GM19468 (cell line): Measurements from ENCODE around the gene CFAP74.

Source experiments
- ATAC-seq: cut with Tn5 transposase; IDR thresholded peaks from one replicate; pipeline ENCODE4 v1.9.1; 2021; ENCODE audit warnings: mild to moderate bottlenecking, moderate library complexity, moderate number of reproducible peaks; ENCODE audit not compliant: unreplicated experiment; ENCODE audit errors: extremely low read depth

CFAP74 gene

GRCh38 chr1:1907098-1907736 lies 96.4 kb downstream of the CFAP74 start:
- ATAC-seq, result no peak

DNA sequence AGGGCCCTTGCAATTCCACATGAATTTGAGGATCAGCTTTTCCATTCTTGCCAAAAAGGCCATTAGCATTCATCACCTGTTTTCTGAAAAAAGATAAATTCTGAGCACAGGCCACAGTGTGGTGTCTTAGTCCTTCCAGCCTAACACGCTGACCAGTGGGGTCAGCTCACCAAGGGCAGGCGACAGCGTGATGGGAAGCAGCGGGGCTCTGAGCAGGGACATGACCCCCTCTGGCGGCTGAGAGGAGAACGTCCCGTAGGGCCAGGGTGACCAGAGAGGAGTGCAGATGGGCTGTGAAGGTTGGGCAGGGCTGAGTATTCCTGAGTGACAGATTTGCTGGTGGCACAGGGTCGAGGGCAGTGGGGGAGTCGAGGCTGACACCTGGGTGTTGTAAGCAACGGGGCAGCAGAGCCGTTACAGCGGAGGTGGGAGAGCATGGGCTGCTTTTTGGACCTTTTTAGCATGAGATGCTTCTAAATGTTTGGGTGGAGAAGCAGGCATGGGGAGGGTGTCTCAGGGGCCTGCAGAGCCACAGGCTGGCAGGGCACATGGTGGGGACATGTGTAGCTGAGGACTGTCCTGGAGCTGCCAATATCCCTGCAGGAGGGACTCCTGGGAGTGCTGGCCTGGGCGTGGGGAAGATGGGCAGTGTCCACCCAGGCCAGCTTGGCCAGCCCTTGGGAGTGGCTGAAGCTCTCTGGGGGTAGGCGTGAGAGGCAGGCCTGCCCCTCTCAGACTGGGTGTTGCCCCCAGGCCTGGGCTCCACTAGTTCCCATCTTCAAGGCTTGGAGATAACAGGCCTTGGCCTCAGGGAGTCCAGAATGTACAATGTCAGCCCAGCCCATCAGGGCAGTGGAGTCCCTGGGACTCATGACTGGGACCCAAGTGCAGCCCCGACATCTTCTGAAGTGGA lies 97.1 kb downstream of the CFAP74 start:
- ATAC-seq, result no peak

DNA sequence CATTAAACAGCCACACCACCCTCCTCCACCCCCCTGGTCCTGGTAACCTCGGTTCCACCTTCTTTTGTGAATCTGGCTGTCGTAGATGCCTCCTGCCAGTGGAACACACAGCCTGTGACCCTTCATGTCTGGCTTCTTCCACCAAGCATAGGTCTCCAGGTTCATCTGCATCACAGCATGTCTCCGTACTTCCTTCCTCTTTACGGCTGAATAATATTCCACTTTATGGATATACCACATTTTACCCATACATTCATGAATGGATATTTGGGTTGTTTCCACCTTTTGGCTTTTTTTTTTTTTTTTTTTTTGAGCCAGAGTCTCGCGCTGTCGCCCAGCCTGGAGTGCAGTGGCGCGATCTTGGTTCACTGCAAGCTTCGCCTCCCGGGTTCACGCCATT lies 100.4 kb downstream of the CFAP74 start:
- no peak for ATAC-seq

GRCh38 chr1:1901641-1902294 lies 101.8 kb downstream of the CFAP74 start:
- no peak for ATAC-seq

DNA sequence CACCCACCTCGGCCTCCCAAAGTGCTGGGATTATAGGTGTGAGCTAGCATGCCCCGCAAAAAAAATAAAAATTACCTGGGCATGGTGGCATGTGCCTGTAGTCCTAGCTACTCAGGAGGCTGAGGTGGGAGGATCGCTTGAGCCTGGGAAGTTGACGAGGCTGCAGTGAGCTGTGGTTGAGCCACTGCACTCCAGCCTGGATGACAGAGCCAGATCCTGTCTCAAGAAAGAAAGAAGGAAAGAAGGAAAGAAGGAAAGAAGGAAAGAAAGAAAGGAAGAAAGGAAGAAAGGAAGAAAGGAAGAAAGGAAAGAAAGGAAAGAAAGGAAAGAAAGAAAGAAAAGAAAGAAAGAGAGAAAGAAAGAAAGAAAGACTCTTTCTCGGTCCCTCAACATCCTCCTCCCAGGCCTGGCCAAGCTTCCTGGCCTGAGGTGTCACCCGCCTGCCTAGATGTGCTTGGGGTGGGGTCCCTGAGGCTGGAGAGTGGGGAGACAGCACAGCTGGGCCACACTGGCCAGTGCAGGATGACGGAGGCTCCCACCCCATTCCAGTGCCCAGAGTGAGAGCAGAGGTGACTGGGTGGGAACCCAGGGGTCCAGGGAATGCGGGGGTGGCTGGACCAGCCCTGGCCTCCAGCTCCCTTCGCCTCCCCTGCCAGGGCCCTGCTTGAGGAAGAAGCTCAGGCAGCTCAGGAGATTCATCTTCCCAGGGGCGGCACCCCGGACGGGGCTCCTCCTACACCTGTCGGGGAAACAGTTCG lies 102.5 kb downstream of the CFAP74 start:
- no peak for ATAC-seq

DNA sequence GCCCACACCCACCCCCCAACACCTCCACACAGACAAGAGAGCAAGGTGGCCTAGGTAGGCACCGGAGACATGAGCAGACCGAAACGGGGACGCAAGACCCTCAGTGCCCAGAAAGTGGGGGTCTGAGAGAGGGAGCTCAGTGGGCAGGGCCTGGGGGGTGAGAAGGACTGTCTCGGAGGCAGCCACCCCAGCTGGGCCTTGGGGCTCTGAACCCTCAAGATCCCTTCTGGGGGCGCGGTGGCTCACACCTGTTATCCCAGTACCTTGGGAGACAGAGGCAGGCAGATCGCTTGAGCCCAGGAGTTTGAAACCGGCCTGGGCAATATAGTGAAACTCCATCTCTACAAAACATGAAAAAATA lies 103.6 kb downstream of the CFAP74 start:
- no peak for ATAC-seq

DNA sequence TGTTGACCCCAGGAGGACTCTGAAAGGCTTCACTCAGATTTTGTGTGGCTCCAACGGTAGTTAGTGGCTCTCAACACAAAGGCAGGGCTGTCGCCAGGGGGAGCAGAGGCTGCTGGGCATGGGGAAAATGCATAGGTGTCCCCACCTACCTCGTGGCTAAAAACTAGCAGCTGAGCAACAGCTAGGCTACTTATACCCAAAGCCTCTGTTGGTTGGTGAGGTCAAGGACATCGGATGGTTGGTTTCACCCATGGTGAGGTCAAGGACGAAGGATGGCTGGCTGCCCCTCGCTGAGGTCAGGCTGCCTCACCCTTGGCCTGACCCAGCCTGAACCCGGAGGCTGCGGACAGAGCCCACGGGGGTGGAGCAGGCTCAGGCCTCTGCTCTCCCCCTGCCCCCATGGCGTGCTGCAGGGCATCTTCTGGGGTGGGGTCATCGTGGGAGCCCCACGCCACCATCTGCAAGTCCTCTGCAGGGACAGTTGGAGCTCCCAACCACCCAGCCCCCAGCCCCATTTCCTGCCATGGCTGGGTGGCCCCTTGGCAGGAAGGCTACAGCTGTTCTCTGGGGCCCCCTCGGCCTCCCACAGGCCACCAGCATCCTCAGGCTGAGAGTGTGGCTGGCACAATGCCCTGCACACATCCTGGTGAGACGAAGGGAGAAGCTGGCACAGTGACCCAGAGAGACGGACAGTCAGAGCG lies 104.2 kb downstream of the CFAP74 start:
- no peak for ATAC-seq

DNA sequence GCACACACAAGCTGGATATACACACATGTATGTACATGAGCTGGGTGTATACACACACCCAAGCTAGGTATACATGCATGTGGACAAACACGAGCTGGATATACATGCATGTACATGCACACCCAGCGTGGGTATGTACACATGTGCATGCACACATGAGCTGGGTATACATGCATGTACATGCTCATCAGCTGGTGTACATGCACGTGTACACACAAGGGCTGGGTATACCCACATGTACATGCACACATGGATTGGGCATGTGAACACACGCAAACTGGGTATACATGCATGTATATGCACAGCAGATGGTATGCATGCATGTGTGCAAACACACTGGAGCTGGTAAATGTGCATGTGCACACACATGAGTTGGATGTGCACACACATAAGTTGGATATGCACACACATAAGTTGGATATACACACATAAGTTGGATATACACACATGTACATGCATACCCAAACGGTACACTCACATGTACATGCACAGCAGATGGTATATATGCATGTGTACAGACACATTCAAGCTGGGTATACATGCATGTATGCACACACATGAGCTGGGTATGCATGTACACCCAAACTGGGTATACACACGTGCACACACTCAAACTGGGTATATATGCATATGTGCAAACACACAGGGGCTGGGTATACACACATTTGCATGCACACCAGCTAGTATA lies 105.2 kb downstream of the CFAP74 start:
- no peak for ATAC-seq

DNA sequence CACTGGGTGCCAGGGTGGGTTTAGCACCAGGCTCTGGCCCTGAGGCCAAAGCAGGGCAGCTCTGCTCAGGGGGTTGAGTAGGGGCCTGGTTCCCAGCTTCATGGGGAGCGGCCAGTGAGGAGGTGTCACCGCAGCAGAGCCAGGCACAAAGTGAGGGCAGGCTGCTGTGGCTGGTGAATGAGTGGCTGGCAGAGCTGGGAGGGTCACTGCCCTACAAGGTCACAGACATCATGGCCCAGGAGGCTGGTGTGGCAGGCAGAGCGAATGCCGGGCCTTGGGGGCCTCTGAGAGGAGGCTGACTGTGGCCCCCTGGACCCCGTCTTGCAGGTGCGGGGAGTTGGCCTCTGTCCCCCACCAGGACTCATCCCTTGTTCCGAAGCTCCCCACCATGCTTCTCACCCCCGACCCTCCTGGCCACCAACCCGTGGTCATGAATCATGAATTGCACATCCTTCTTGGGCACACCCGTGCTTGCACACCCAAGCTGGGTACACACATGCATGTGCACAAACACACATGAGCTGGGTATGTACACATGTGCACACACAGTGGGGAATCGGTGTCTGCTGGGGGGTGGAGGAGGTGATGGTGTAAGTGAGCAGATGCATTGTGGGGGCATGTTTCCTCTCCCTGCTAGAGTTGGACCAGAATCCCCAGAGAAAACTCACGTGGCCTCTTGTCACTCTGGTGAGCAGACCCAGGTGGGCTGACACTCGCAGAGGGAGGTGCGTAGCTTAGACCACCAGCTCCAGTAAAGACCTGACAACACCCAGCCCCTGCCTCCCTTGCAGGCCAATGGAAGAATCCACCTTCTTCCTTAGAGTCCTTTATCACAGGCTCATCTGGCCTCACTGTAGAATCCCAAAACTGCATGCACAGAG lies 107.9 kb downstream of the CFAP74 start:
- ATAC-seq, result no peak

- no peak for ATAC-seq
These were observed 108.5 kb downstream of the CFAP74 start for GRCh38 chr1:1895060-1895418.

GRCh38 chr1:1894354-1895059 lies 109.1 kb downstream of the CFAP74 start:
- ATAC-seq, result no peak

- ATAC-seq, result no peak
These were observed 109.6 kb downstream of the CFAP74 start for GRCh38 chr1:1893997-1894353.

DNA sequence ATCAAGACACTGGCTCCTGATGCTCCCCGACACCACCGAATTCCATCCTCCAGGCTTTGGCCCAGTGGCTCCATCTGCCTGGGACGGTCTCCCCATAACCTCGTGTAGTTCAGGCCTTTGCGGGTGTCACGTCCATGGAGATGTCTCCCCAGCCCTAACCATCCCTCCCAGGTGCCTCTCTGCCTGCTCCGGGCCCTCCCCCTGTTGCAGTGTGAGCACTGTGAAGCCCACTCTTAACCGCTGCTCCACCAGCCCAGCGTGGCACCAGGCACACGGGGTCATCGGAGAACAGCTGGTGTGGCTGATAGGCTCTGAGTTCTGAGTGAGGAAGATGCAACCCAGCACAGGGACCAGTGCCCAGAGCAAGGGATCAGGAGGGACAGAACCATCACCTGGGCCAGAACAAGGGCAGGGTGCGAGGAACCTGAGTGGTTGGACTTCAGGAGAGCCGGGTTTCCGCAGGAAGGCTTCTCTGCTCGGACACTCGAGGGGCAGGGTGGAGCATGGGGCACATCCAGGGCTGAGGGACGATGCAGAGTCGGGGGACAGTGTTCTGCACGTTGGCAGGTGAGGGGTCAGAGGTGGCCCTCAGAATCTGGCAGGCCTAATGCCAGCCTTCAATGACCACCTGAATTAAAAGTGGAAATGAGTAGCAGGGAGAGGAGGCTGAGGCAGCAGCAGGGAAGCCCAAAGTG lies 110.1 kb downstream of the CFAP74 start:
- ATAC-seq, result no peak

- ATAC-seq, result no peak
These were observed 110.8 kb downstream of the CFAP74 start for GRCh38 chr1:1892763-1893120.

DNA sequence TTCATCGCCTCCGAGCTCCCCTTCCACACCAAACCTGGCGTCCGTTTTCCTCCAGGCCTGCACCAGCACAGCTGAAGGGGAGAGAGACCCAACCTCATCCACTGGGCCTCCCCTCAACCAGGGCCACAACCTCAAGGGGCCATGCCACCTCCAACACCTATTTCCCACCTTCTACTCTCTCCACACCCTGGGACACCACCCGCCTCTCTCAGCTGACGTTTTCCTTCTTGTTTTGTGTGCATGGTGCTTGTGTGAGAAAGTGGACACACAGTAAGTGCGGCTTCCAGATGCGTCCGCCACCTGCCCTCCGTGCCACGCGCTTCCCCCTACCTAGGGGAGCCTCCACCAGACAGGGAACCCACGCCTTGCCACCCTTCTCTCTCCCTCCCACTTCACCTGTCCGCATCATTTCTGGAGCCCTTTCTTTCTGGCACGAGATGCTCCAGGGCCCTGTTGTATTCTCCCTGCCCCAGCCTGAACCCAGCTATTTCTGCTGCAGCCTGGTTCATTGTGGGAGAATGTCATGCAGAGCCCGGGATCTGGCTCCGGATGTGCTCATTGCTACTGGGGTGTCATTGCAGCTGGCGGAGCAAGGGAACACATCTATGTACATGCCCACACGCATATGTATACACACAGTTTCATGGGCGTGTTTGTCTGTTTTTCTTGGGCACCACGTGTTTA lies 111.4 kb downstream of the CFAP74 start:
- ATAC-seq, result no peak

GRCh38 chr1:1891349-1892078 lies 112.1 kb downstream of the CFAP74 start:
- no peak for ATAC-seq
